Islet of Langerhans (tissue), 1 donor: ENCODE results near the gene METTL6.
"Not testable (repeated sequence)": the region's sequence is repeated elsewhere in the genome, so short reads cannot be mapped to it uniquely, and the experiment has no call there.

Experiments used
- FAIRE-seq: peaks from one replicate; lab custom pipeline; 2011; peaks lifted over from hg19 to GRCh38; lab: Jason Lieb, UNC

Gene METTL6

DNA sequence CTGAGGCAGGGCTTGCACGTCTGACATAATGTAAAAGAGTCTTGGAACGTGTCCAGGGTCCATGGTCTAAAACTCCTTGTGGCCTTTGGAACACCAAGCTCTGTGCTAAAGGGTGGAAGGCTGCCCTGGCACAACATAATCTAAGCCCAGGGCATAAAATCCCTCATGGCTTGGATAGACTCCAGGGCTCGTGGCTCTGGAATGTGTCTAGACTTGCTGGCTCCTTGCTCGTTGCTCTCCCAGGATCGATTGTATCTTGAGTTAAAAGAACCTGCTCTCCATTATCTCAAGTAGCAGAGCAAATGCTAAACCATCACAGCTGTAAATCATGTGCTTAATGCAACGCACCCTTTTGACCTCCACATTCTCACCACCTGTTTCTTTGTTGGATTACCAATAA lies 63.3 kb downstream of the METTL6 start:
- not testable (repeated sequence) for FAIRE-seq

DNA sequence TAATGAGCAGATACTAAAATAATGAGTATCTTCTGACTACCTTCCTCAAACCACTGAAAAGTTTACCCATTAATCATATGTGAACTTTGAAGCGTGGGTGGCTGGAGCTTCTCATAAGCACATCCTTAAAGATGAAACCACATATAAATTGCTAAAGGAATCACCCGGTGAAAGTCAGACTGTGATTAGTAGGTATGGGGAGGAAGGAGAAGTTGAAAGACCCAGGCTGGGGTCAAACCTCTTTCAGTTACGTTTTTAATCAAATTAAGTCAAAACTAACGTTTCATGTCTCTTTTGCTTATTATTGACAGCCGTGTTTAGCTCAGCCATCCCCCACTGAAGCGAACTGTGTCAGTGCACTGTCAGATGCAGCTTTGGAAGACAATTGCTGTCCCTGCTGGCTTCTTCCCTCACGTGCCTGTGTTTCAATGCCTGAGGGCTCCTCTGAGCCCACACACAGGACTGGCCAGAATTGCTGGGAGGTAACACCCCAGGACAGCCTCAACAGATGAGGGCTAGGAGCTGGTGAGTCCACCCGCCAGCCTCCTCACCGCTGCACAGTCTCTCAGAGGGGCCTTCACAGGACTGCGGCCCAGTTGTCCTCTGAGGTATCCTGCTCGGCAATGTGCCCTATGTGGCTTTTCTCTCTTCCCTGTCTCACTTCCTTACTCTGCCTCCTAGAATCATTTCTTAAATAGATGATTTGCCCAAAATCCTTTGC lies 65.7 kb downstream of the METTL6 start:
- no peak for FAIRE-seq

DNA sequence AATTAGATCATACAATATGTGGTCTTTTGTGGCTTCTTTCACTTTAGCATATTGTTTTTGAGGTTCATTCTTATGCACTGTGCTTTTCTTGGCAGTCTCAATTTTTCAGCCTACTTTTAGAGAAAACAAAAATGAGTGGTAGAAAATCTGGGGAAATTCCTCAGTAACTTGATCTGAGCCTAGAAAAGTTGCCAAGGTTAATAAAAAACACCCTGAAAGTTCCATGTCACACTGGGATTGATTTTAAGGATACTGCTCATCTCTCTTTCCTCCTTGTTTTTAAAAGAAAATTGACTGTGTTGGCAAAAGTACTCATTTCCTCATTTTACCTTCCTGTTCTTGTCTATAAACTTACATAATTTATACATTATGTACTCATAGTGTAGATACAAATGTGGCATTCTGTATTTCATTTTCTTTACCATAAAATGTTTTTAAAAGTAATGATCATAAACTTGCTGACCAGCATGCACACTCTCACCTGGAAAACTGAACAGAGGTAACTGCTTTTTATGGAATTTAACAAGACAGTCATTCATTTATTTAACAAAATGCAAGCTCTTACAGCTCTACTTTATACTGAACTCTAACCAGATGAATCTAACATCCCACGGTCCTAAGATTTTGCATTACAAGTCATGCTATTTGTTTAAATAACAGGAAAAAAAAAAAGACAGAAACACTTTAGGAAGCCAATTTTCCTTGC lies 66.4 kb downstream of the METTL6 start:
- no peak for FAIRE-seq
